GM12801 (cell line): ENCODE data around the gene ARHGAP26.

Experiments
- TF ChIP-seq, protein P1 (sequence below): IDR thresholded peaks from one replicate; pipeline ENCODE4 v1.5.1; 2011; ENCODE audit warnings: control low read depth; ENCODE audit not compliant: insufficient read length; ENCODE audit errors: extremely low read depth

The ARHGAP26 gene

DNA sequence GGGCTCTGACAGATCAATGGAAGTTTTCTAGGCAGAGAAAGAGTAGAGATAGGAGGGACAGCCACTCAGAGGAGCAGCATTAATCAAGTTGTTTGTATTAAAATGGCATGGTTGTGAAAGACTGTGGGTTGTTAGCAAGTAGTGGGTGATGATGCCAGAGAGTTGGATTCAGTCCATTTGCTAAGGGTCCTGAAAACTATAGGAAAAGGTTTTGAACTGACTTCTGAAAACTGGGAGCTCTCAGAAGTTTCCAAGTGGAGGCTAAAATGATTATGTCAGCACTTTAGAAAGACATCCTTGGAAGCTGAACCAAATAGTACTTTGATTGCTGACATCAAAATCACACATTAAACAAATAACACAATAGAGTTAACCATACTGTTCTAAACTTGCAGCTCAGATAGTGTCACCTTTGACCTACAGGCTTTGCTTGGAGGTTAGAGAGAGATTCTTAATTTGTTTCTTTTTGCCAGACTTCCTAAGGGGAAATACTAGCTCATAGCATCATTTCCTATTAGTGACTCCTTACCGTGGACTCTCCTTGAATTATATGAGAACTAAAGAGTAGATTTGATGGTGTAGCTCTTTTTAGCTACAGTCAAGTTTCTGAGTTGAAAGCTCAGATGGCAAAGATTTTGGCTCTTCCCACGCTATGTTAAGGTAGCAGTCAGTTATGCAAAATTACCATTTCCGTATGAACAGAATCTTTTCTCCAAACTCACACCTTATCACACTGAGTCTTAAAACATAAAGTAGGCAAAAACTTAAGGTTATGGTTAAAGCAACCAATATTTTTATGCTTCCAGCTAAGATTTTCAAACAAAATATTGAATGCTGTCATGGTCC lies 356.2 kb downstream of the ARHGAP26 start:
- TF ChIP-seq, protein P1, sequence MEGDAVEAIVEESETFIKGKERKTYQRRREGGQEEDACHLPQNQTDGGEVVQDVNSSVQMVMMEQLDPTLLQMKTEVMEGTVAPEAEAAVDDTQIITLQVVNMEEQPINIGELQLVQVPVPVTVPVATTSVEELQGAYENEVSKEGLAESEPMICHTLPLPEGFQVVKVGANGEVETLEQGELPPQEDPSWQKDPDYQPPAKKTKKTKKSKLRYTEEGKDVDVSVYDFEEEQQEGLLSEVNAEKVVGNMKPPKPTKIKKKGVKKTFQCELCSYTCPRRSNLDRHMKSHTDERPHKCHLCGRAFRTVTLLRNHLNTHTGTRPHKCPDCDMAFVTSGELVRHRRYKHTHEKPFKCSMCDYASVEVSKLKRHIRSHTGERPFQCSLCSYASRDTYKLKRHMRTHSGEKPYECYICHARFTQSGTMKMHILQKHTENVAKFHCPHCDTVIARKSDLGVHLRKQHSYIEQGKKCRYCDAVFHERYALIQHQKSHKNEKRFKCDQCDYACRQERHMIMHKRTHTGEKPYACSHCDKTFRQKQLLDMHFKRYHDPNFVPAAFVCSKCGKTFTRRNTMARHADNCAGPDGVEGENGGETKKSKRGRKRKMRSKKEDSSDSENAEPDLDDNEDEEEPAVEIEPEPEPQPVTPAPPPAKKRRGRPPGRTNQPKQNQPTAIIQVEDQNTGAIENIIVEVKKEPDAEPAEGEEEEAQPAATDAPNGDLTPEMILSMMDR: no peak

DNA sequence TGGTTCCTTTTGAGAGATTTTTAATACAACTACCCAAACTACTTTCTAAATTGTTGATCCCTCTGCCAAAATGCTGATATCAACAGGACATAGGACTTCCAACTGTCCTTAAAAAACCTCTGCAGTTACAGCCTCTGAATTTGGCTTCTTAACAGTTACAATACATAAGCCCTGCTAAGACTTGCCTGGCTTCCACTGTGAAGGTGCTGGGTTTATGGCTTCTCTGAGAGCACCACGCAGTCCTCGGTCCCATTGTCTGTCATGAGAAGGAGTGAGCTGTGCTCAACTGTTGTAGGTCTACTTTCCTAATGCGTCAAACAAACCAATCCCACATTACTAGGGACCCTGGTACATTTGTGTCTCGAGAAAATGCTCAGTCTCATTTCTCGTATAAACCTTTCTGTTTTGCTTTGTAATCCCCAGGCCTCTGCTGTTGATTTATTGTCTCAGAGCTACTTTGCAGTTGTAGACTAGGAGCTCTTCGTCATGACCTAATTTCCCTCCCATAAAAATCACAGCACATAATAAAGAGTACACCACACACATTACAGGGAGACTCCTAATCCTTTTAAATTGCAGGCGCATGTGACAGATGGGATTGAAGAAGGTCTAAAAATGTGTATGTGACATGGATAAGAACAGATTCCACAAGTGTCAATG lies 358.4 kb downstream of the ARHGAP26 start:
- TF ChIP-seq, protein P1: no peak

DNA sequence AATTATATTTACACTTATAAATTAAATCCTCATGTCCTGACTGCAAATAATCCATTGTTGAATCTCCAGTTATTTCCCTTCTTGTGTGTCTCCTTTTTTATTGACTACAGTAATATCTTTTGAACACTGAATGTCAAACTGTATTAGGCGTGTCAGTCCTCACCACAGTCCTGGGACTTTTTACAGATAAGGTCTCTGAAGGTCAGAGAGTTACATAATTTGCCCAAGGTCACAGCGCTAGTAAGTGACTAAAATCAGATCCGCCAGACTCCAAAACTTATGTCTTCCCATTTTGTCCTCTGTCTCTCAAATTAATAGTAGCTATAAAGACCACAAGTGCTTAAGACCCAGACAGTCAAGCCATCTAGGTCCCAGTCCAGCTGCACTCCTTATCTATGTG lies 359.0 kb downstream of the ARHGAP26 start:
- TF ChIP-seq, protein P1: no peak

DNA sequence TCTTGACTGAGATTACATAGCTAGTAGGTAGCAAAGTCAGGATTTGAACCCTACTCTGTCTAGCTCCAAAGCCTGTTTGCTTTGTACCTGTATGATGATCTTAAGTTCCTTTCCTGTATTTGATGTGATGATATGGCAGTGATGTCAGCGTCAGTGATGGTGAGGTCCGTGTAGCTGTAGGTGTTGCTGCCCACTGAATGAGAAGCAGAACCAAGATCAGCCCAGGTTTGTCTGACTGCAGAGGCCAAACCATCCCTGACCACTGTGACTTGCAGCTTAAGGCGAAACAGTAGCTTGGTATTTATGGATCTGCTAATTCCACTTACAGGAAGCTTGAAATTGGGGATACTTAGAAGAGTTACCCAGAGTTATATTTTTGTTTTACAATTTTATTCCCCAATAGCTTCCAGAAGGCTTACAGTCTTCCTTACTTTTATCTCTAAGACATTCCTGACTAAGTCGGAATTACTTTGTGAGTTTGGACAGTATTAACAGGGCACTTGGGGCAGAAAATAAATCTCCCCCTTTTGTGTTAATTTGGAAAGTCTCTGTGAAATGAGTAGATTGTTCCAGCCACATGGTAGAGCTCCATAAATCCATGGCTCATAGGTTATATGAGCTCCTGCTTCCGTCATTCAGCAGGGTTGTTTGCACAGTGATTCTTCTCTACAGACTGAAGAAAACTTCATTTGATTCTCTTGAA lies 359.9 kb downstream of the ARHGAP26 start:
- TF ChIP-seq, protein P1: no peak

DNA sequence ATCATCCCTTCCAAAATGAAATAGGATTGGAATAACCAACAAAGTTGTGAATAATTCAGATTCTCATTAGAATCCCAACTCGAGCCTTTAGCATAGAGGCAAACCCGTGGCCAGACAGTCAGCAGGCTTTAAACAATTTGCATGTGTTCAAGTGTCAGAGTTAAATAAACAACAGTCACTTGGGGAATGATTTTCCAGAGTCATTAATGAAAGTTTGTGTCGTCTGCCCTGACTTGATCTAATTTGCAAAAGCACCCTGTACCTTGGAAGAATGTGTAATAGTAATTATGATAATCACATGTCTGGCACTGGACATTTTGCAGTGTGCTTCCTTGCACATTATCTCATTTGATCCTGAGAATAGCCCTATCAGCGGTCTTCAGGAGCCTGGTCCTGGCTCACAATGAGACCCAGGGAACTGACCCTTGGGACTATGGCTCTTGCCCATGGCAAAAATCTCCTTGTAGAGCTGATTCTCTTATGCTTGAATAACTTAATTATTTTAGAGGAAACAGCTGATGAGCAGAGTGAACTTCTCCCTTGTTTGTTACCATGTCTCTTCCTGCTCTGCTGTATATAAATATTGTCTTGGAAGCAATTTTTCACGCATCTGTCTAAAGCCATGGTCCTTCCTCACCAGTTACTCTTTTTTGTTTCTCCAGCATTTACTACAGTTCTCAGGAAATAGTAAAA lies 360.6 kb downstream of the ARHGAP26 start:
- TF ChIP-seq, protein P1: no peak

DNA sequence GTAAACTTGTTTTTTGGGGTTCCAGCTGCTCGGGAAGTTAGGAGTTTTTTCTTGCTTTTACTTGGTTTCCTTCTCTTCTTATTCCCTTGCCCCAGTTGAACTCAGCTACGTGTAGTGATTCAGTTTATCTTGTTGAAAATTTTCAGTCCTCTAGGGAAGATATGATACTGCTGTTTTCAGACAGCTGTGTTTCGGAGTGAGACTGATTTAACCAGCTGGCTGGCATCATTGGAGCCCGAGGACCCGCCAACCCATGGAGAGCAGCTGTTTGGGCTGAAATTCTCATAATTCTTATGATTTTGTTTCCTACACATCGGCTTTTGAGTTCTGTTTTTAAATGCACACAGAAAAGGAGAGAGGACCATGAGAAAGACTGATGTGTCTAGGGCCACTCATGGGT lies 361.8 kb downstream of the ARHGAP26 start:
- TF ChIP-seq, protein P1: no peak

DNA sequence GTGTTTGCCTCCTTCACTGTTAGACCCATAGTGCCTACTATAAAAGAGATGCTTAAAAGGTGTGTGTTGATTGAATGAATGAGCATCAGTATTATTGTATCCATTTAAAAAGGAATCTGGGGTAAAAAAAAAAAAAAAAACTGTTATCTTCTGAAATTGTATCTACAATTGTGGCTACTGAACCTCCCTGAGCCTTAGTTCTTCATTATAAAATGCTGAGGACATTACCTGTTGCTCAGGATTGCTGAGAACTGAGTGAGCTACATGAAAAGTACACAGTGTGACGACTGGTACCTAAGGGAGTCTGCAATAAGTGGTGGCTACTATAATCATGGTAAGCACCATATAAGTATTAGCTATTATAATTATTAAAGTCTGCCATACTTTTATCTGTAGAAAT lies 362.6 kb downstream of the ARHGAP26 start:
- TF ChIP-seq, protein P1: no peak
